Measurements from ENCODE around the gene MYO10.

Gene MYO10

DNA sequence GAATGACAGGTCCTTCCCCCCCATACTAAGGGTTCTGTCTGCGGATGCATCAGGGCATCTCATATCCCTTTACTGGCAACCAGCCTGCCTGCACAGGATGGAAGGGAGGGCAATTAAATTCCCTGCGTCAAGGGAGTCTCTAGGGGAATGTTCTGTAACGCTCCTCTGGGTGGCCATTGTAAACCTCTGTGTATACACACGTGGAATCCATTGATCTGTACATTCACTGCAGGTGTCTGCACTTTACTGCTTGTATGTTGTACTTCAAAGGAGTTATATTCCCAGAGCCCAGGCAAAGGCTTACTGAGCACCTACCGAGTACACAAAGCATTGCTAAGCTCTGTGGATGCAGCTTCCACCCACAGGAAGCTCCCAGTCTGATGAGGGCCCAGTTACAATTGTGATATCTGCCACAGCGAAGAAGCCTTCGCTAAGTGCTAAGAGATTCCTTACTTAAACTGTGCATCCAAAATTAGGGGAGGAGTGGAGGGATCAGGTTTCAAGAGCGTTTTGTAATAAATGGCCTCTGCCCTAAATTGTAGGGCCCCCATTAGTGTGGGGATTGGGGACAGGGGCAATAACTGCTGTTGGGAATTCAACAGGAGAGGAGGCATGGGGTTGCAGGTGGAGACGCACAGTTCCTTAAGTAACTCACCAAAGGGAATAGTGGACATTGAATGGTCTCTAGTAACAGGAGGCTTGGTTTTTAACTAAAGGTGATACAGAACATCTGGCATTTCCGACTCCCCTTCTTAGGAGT, 317.8 kb downstream of the MYO10 start:
- TF ChIP-seq CTCF (IDR thresholded peaks at IDR 0.05; ENCODE audit: low read depth, low read length): no peak
- H3K4me3 ChIP-seq (ENCODE audit: low read depth, low read length): no peak overlapping the region

- peak overlapping the region; percentile 52 for H3K4me3 ChIP-seq (ENCODE audit: low read depth, low read length)
- no peak for TF ChIP-seq CTCF (IDR thresholded peaks at IDR 0.05; ENCODE audit: low read depth, low read length)
These were observed 318.7 kb downstream of the MYO10 start for GRCh38 chr5:16617274-16617968.

DNA sequence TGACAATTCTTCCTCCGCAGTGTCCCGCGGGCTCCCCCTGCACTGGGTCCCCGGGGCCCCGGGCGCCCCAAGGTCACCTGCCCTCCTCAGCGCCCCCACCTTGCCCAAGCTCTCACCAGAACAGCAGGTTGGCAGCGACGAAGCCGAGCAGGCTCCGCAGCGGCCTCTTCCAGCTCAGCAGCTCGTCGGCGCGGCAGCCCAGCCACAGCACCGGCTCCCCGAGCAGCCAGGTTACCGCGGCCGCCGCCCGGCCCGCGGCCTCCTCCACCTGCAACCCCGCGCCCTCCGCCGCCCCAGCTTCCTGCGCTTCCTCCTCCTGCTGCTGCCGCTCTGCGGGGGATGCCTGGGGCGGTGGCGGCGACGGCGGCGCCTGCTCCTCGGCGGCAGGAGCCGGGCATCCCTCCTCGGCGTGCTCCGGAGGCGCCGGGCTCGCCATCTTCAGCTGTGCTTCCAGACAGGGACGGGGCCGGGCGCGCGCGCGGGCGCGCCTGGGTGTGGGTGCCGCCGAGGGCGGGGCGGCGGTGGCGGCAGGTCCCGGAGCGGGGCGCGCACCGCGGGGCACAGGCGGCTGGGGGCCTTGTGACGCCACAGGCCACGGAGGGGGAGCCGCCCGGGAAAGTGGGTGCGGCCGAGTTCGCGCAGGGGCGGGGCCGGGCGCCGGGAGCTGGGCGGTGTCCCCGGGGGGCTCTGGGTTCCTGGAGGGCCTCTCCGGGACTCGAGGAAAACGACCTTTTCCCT, 319.4 kb downstream of the MYO10 start, which contains the start of gene RETREG1:
RETREG1 (minus strand) TSS at position 462 of the 738 bp plus-strand sequence; CDS start at position 436, 26 bp downstream.
- H3K4me3 ChIP-seq (ENCODE audit: low read depth, low read length): peak within 1 kb of the TSS; percentile 52
- no peak for TF ChIP-seq CTCF (IDR thresholded peaks at IDR 0.05; ENCODE audit: low read depth, low read length)

DNA sequence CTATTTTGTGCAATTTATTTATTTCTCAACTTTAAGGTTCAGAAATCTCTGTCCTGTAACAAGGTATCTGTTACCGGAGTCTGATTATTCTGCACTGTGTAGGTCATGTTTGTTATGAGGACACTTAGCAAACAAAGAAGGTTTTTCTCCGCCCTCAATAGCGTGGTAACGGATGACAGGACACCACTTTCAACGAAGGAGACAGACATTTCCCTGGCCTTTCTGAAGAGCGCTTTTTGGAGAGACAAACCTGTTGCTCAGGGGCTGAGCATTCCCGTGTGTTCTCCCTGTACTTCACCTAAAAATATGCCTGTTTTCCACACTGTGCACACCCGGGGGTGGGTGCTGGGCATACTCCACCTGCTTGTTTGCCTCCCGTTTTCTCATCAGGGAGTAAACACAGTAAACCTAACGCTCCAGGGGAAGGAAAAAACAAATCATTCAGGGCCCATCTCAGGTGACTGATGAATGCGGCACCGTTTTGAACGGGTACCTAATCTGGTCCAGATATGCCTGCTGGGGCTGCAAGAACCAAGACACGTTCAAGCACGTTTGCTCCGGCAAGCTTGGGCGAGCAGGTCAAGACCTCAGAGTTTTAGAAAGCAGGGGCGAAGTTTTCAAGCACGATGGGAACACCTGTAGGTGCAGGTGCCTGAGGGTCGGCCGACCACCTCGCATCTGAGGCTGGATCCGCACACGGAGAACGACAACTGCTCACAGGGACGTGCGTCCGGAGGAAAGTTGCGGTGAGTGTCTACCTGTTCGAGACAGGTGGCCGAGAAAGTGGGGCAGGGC, 320.1 kb downstream of the MYO10 start:
- H3K4me3 ChIP-seq (ENCODE audit: low read depth, low read length): peak overlapping the region; percentile 52

DNA sequence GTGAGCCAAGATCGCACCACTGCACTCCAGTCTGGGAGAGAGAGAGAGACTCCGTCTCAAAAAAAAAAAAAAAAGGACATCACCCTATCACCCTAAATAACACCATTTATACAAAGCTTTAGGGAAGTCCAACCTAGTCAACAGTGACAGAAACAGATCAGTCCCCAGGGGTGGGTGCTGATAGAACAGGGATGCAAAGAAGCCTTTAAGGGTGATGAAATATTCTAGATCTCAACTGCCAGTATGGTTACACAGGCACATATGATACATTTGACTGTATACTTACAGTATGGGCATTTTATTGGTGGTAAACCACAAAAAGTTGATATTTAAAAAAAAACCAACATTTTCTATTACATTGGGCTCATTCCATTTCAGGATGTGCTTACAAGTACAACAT, 324.1 kb downstream of the MYO10 start:
- TF ChIP-seq CTCF (IDR thresholded peaks at IDR 0.05; ENCODE audit: low read depth, low read length): no peak
- H3K4me3 ChIP-seq (ENCODE audit: low read depth, low read length): no peak overlapping the region

More for the DNA sequence above, 320.1 kb downstream of the MYO10 start:
- TF ChIP-seq CTCF (IDR thresholded peaks at IDR 0.05; ENCODE audit: low read depth, low read length): no peak
